HG03378 (cell line): ENCODE data around the gene NBPF6.
A peak's percentile ranks its signal among the peaks of the same experiment; 100 is the strongest.
"Not testable (repeated sequence)": the region's sequence is repeated elsewhere in the genome, so short reads cannot be mapped to it uniquely, and the experiment has no call there.

Source experiments
- ATAC-seq: cut with Tn5 transposase; IDR thresholded peaks from one replicate; pipeline ENCODE4 v1.9.1; 2021; ENCODE audit warnings: mild to moderate bottlenecking, moderate library complexity; ENCODE audit not compliant: unreplicated experiment

The NBPF6 gene

DNA sequence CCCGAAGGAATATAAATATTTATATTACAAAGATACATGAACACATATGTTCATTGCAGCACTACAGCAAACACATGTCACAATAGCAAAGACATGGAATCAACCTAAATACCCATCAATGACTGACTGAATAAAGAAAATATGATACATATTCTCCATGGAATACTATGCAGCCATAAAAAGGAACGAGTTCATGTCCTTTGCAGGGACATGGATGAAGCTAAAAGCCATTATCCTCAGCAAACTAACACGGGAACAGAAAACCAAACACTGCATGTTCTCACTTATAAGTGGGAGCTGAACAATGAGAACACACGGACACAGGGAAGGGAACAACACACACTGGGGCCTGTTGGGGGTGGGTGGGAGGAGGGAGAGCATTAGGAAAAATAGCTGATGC, 46.7 kb downstream of the NBPF6 start:
- ATAC-seq = not testable (repeated sequence)

DNA sequence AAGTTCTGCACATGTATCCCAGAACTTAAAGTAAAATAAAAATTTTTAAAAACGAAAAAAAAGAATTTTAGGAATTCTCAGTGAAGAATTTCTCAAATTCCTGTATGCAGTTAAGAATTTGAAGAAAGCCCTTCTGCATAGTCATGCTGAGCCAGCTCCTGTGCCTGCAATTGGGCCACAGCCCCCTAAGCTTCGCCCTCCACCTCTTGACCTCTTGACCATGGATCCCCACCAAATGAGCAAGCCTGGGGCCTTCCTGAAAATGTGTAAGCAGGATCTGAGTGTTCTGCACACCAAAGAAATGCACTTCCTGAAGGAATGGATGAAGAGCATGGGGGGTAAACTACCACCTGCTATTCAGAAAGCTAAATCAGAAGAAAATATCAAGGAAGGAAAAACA, 52.0 kb downstream of the NBPF6 start:
- no peak for ATAC-seq

DNA sequence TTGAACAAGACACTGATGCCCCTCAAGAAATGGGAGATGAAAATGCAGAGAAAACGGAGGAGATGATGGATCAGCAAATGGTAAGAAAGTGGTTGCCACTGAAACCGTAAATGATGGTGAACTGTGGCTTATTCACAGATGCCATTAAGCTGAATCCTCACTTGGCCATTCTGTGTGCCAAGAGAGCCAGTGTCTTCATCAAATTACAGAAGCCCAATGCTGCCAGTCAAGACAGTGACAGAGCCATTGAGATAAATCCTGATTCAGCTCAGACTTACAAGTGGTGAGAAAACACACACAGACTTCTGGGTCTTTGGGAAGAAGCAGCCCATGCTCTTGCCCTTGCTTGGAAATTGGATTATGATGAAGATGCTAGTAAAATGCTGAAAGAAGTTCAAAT, 52.5 kb downstream of the NBPF6 start:
- ATAC-seq = no peak

DNA sequence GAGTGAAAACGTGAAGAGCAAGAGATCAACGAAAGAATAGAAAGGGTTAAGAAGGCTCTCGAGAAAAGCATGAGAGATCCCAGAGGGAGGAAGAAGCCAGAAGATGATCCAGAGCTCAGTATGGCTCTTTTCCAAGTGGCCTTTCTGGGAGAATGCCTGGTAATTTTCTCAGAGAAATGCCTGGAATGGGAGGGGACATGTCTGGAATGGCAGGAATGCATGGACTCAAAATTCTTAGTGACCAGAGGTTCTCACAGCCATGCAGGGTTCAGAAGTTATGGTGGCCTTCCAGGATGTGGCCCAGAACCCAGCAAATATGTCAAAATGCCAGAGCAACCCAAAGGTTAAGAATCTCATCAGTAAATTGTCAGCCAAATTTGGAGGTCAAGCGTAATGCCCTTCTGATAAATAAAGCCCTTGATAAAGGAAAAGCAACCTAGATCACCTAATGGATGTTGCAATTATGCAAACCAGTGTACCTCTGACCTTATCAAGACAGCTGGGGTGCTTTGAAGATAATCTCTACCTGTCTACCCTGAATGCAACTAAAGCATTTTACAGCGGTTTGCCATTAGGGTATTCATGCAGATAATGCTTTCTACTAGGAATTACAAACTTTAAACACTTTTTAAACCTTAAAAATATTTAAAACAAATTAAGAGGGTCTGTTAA, 53.1 kb downstream of the NBPF6 start:
- no peak for ATAC-seq

DNA sequence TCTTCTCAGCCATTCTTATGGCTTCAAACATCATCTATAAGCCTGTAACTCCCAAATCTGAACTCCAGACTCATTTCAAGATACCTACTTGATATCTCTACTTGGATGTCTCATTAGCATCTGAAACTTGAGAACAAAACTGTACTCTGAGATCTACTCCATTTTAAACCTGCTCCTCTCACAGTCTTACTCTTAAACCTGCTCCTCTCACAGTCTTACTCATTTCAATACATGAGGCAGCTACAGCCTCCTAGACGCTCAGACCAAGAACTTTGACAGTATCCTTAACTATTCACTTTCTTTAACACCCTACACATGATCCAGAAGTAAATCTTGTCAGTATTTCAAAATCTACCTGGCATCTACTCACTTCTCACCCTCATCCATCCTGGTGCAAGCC, 54.3 kb downstream of the NBPF6 start:
- no peak for ATAC-seq

DNA sequence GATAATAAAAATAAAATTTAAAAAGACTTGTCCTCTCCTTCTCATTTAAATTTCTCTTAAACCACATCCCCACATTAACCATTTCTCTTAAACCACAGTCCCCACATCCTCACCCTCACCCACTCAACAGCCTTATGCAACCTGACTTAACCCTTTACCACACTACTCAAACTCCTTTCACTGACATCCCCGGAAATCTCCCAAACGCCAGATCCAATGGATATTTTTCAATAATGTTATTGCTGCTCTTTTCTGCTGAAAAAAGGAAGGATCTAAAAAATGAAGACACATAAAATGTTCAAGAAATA, 55.6 kb downstream of the NBPF6 start:
- no peak for ATAC-seq

DNA sequence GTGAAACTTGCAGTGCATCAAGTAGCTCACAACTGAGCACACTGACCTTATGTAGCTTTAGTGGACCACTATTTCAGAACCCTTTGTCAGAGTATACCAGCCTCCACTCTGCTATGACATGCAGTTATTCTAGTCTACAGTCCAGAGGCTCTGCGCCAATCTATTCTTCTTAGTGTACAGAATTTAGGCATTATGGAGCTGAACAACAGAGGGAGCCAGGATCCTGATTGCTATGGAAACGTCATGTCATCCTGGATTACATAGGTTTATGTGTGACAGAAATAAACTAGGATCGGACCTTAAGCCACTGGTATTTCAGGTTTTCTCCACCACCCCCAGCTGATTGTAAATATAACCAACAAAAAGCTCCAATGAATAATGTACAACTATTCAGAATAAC, 61.6 kb downstream of the NBPF6 start:
- ATAC-seq = no peak

DNA sequence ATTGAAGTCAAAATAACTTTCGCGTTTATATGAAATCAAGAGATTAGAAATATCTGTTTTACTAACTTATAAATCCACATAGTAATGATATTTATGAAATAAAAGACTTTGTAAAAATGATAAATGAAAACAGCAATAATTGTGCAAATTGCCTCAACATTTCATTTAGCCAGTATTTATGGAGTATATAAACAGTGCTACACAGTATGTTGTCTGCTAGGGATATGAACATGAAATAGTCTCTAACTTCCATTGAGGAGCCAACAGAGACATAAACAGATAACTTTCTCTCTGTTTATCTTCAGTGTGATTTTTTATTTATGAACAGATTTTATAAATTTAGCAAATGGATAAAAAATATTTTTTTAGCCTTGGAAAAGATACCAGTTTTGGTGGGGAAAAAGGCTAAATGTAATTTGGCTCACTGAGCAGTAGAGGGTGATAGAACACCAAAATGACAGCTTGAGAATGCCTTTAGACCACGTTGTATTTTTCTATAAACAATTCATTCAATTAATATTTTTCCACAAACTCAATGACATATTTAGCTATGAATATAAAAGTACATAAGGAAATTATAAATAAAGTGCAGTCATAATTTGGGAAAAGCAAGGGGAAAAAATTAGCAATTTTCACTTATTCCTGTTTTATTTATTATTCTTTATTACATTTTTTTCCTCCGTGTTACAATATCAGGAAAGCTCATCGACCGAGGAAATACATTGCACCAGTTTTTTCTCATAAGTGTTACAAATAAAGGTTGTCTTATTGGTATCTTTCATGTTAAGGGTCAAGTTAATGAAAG, 62.3 kb downstream of the NBPF6 start:
- peak; percentile 65 for ATAC-seq

DNA sequence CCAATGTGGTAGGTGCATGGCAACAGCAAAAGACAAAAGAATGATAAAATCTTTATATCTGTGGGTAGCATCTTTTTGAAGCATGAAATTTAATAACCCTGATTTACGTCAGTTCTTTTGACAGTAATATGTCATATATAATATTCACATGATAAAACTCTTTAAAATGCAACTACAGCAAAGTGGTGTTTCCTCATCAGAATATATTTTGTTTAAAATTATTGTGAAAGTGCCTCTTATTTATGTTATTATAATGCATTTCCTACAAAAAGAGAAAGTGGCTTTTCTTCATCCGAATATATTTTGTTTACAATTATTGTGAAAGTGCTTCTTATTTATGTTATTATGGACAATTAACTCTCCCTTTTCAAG, 62.9 kb downstream of the NBPF6 start:
- ATAC-seq = no peak

DNA sequence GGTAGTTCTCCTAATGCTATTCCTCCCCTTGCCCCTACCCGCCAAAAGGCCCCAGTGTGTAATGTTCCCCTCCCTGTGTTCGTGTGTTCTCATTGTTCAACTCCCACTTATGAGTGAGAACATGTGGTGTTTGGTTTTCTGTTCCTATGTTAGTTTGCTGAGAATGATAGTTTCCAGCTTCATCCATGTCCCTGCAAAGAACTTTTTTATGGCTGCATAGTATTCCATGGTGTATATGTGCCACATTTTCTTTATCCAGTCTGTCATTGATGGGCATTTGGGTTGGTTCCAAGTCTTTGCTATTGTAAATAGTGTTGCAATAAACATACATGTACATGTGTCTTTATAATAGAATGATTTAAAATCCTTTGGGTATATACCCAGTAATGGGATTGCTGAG, 63.8 kb downstream of the NBPF6 start:
- not testable (repeated sequence) for ATAC-seq

DNA sequence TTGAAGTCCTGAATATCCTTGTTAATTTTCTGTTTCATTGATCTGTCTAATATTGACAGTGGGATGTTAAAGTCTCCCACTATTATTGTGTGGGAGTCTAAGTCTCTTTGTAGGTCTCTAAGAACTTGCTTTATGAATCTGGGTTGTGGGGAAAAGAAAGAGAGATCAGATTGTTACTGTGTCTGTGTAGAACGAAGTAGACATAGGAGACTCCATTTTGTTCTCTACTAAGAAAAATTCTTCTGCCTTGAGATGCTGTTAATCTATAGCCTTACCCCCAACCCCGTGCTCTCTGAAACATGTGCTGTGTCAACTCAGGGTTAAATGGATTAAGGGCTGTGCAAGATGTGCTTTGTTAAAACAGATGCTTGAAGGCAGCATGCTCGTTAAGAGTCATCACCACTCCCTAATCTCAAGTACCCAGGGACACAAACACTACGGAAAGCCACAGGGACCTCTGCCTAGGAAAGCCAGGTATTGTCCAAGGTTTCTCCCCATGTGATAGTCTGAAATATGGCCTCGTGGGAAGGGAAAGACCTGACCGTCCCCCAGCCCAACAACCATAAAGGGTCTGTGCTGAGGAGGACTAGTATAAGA, 67.3 kb downstream of the NBPF6 start:
- not testable (repeated sequence) for ATAC-seq
